Amniotic epithelial cell (primary cell): ENCODE results near the gene WDR41.
"Not testable (repeated sequence)": the region's sequence is repeated elsewhere in the genome, so short reads cannot be mapped to it uniquely, and the experiment has no call there.

Experiments used
- DNase-seq: peaks from one replicate; pipeline ENCODE4 v3.0.0-alpha.2; 2010; ENCODE audit warnings: low read depth

WDR41 gene, protein sequence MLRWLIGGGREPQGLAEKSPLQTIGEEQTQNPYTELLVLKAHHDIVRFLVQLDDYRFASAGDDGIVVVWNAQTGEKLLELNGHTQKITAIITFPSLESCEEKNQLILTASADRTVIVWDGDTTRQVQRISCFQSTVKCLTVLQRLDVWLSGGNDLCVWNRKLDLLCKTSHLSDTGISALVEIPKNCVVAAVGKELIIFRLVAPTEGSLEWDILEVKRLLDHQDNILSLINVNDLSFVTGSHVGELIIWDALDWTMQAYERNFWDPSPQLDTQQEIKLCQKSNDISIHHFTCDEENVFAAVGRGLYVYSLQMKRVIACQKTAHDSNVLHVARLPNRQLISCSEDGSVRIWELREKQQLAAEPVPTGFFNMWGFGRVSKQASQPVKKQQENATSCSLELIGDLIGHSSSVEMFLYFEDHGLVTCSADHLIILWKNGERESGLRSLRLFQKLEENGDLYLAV

DNA sequence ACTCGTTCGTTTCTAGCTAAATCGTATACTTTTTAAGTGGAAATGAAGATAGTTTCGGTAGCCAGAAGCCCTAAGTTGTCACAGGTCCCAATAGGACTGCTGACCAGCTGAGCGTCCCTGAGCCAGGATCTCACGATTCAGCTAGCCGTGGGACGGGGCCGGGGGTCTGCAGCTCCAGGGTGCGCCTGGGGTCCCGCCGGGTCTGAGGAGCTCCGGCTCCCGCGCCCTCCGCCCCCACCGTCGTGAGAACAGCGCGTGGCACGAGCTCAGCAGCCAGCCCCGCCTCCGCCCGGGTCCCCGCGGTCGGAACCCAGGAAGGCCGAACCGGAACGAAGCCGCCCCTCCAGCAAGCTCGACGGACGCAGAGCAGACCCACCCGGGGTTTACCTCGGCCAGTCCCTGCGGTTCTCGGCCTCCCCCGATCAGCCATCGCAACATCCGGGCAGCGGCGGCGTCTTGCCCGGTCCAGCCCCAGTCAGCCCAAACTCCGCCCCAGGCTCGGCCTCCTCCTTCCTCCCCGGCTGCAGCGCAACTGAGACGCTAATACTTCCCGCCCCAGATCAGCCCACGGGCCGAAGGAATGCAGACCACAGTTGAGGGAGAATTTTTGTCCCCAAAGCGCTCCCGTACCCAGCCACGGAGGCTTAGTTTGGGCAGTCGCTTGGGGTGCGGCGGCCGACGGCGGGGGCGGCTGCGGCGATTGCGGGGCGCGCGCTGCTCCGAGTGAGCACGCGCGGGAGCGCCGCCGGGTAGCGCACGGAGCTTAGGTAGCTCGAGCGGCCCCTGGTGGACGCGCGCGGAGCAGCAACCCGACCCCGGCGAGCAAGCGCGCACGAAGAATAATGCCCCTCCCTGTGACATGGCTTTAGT lies at the start of gene WDR41:
Gene WDR41, minus strand, starts transcription at position 534 of the 870 bp plus-strand sequence. Its CDS starts 96 bp downstream, at position 438.
- DNase-seq = peak; percentile 94

DNA sequence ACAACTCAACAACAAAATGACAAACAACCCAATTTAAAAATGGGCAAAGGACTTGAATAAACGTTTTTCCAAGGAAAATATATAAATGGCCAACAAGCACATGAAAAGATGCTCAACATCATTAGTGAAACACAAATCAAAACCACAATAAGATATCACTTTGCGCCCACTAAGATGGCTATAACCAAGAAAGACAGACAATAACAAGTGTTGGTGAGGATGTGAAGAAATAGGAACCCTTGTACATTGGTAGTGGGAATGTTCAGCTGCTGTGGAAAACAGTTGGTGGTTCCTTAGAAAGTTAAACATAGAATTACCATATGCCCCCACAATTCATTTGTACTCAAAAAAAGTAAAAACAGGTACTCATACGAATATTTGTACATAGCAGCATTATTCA lies 39.2 kb upstream of the WDR41 start:
- no peak for DNase-seq

DNA sequence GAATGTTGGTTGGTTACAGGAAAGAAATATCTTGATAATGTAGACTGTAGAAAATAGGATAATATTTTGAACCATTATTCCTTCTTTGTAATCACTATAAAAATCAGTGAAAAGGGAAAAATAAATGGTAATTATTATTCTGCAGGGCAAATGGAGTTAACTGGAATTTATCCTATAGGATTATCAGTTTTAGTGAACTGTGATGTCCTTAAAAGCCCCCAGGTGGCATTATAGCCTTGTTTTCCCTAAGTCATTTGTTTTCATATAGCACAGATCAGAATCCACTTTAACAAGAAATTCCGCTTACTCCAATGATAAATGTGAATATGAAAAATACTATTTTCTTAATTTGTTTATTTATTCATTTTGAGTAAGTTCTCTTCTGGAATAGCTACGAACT lies 26.2 kb upstream of the WDR41 start:
- DNase-seq = peak; percentile 4

DNA sequence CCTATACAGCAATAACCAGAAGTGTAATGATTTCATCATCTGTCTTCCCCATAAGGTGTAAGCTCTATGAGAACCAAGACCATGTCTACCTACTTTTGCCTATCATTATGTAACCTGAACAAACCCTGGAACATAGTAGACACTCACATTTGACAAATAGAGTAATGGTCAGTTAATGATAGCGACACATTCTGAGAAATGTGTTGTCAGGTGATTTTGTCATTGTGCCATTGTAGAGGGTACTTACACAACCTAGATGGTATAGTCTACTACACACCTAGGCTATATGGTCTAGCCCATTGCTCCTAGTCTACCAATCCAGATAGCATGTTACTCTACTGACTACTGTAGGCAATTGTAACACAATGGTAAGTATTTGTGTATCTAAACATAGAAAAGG lies 22.3 kb upstream of the WDR41 start:
- no peak for DNase-seq

GRCh38 chr5:77513321-77513720 lies 21.2 kb upstream of the WDR41 start:
- no peak for DNase-seq

- DNase-seq = not testable (repeated sequence)
Measured at GRCh38 chr5:77501132-77501531, 9.0 kb upstream of the WDR41 start.

- no peak for DNase-seq
Measured at GRCh38 chr5:77499973-77500372, 7.9 kb upstream of the WDR41 start.

DNA sequence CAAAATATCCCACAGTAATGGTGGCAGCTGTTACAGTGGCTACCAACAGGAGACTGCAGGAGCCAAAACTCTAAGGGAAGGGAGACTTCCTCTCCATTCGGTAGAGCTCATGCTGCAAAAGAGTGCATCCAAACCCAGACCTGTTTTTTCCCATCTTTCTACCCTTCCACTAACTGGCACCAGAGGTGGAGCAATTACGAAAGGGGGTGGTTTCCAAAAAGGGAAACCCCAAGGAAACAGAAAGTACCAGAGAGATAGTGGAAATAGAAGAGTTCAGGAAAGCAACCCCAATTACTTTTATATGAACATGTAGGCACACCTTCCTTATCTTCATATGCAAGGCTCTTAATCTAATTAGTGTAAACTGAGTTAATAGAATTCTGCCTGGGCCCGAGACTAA lies 7.3 kb upstream of the WDR41 start:
- DNase-seq = no peak

- DNase-seq = no peak
Measured at GRCh38 chr5:77498952-77499351, 6.8 kb upstream of the WDR41 start.

DNA sequence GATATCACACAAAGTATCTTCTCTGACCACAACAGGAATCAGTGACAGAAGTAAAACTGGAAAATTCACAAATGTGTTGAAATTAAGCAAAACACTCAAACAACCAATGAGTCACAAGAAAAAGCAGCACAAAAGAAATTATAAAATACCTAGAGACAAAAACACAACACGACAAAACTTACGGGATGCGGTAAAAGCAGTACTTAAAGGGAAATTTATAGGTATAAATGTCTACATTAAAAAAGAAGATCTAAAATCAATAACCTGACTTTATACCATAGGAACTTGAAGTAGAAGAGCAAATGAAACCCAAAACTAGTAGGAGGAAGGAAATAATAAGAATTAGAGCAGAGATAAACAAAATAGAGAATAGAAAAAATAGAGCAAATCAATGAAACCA lies 2.8 kb upstream of the WDR41 start:
- no peak for DNase-seq

DNA sequence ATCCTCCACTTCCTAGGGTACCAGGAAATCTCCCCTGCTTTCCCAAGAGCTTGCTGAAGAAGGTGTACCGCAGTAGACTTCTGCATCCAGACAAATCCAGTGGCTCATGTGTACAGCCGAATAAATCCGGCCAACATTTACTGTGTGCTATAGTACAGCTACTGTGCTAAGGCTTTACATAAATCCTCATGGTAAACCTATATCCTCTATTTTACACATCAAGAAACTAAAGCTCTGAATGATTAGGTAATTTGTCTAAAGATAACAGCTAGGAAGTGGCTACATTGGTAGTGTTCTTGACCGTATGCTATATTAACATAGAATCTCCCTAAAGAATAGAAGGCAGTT lies 511 bp upstream of the WDR41 start:
- no peak for DNase-seq

DNA sequence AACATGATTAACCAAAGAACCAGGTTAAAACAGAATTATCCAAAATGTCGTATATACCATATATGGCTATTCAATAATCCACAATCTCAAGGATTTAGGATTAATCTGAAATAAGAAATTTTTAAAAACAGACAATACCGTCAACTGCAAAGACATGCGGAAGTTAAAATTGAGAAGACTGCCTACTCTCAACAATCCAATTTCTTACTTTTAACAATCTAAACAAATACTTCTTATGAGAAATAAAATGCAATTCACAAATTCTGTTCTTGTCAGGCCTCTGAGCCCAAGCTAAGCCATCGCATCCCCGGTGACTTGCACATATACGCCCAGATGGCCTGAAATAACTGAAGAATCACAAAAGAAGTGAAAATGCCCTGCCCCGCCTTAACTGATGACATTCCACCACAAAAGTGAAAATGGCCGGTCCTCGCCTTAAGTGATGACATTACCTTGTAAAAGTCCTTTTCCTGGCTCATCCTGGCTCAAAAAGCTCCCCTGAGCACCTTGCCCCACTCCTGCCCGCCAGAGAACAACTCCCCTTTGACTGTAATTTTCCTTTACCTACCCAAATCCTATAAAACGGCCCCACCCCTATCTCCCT lies 1.3 kb downstream of the WDR41 start:
- DNase-seq = not testable (repeated sequence)

DNA sequence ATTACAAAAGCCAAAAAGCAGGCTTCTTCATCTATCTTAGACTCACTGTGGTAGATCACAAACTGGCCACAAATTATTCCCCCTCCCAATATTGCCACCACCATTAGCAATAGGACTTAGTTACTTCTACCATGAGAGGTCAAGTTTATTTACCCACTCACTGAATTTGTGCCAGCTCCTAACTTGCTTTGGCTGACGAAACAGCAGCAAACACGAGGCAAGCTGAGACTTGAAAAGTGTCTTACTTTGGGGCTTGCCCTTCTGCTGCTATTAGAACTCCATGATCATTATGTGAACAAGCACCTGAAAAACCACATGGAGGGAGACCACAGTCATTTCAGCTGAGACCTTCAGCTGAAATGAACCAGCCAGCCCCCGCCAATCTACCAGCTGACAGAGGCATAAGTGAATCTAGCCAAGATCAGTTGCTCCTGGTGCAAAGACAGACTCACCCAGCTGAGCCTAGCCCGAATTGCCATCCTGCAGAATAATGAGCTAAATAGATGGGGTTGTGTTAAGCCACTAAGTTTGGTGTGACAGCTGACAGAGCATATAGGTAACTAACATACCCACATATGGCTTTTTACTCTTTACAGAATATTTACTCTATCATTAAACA lies 5.7 kb downstream of the WDR41 start:
- no peak for DNase-seq

DNA sequence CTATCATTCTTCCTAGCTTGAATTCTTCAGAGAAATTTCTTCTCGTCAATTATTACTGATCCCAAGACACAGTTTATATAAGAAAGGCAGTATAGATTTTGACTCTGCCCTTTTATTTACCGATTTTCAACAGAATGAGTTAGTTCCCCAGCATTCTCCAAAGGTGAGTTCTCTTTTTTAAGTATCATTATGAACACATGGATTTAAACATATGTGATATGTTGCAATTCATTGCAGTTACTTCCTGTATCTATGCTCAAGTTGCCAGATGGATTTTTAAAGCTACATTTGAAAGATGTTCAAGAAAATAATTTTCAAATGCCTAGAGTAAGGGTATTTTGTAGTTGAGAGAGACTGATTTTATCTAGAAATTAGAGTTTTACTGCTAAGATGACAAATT lies 8.4 kb downstream of the WDR41 start:
- DNase-seq = no peak

- not testable (repeated sequence) for DNase-seq
Measured at GRCh38 chr5:77475041-77475440, 17.1 kb downstream of the WDR41 start.

DNA sequence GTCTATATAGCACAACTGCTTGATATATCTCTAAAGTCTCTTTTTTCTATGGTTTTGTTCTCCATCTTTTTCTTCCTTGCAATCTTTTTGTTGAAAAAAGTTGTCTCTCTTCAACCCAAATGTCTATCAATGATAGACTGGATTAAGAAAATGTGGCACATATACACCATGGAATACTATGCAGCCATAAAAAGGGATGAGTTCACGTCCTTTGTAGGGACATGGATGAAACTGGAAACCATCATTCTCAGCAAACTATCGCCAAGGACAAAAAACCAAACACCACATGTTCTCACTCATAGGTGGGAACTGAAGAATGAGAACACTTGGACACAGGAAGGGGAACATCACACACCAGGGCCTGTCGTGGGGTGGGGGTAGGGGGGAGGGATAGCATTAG lies 23.2 kb downstream of the WDR41 start:
- DNase-seq = not testable (repeated sequence)

DNA sequence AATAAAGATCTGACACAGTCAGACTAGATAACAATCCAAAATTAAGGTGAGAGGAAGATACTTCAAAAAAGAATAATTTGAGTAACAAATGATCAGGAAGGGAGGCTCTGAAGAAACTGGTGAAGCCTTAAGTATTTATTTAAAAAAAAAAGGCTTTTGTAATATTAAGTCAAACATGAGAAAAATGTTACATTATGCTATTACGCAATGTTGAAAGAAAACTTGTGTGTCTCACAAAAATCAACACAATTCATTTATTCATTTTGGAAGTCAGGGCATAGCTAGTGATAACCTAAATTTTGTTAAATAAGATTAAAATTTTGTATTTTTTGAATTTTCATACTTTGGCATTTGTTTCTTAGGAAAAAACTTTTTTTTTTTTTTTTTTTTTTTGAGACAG lies 28.2 kb downstream of the WDR41 start:
- peak; percentile 27 for DNase-seq

- no peak for DNase-seq
Measured at GRCh38 chr5:77461287-77461686, 30.8 kb downstream of the WDR41 start.

- DNase-seq = no peak
Measured at GRCh38 chr5:77454123-77454522, 38.0 kb downstream of the WDR41 start.

DNA sequence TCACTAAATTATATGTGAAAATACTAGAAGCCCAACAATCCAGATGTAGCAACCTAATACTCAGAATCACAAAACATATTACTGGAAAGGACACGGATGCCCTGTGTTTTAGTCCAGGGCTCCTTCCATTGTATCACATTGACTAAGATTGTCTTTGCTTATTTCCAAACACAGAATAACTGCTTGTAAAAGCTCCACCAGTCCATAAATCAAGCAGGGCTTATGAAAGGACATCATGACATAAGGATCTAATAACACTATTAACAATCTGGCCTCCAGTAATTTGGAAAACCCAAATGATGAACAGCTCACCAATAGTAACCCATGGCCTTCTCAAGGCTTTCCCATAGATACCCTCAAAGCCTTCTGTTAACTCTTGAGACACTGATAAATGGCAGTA lies 39.8 kb downstream of the WDR41 start:
- no peak for DNase-seq

GRCh38 chr5:77449981-77450380 lies 42.1 kb downstream of the WDR41 start:
- DNase-seq = peak; percentile 88

DNA sequence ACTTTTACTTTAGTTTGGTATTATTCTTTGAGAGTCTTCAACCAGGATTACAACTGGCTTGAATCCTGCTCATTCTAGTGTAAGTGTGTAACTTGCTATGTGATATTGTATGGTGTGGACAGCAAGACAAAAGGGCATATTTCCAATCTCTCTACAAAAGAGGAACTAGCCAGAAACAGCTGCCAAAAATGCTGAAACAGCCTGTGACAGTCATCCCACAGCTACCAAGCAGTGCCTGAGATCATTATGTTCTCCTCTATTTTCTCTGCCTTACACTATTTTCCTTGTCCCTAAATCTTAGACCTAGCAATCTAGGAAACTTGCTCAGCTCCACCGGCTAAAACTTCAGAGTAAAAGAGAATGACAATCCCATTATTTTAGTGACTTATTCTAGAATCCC lies 42.8 kb downstream of the WDR41 start:
- DNase-seq = no peak
